ENCODE measurements around the gene SLC22A1. TPM values are rescaled to one million over a fixed set of nuclear protein-coding genes. Genes with fewer than 3 reads are reported as not detected.

Gene SLC22A1
- total and polyA plus RNA-seq, 2 of the 8 experiments (the other 6 are each of a cell fraction or from before 2014, with no cell fraction given): 0.12 to 0.45 TPM

DNA sequence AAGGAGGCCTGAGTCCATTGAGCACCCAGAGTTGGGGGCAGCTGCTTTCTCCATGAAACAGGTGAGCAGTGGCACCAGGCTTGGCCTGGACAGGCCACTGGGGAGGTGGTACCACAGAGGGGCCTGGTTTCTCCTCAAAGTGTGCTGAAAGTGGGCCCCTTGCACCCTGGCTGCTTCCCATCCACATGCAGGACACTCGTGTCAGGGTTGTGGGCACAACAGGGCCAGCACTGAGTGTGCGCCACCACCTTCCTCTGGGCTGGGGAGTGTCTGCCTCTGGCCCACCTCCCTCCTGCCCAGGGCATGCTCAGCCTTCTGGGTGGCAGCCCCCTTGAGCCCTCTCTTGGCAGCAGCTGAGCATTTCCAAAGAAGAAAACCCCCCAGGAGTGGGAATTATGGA is 5.2 kb upstream of the SLC22A1 start:
- FAIRE-seq (no peak), DNase-seq (ENCODE audit: low read depth in 1 of 2, low spot score in 2 of 2) (no peak)
- no peak overlapping the region for H2BK120ac ChIP-seq (replicated peaks; ENCODE audit: low read depth, low read length)
- no peak overlapping the region for H3K27ac ChIP-seq (ENCODE audit: low read depth, low read length)
- peaks cover 0 to 7% (median 1%) of the 10 kb centered on the region in 4 experiments; a peak in 1 of 7 replicates for H3K4me1 ChIP-seq (replicated peaks in 1 of 4; ENCODE audit: control insufficient read depth in 3 of 4, insufficient read depth in 4 of 4, low read length in 3 of 4)
- H3K4ac ChIP-seq (replicated peaks; ENCODE audit: insufficient read length, low read depth, low read length): no peak overlapping the region
- H3K9me3 ChIP-seq (ENCODE audit: insufficient read depth in 2 of 2, low read depth in 1 of 2, low read length in 1 of 2): peaks cover 0 to 13% of the 10 kb centered on the region in 2 experiments; a peak in 2 of 4 replicates
- no peak overlapping the region for H2BK12ac ChIP-seq (ENCODE audit: low read depth, low read length)
- H4K8ac ChIP-seq (ENCODE audit: extremely low read depth, insufficient read depth, low read length): no peak overlapping the region
- no peaks in the 10 kb centered on the region for H3K79me1 ChIP-seq (ENCODE audit: low read depth, low read length)
- no peak overlapping the region for H3K9ac ChIP-seq (replicated peaks in 1 of 4; ENCODE audit: extremely low read depth in 1 of 4, low read depth in 3 of 4, low read length in 3 of 4)
- no peak overlapping the region; the same call in 1 of the 2 replicates for H2BK5ac ChIP-seq (ENCODE audit: low read depth, low read length)
- H3K27me3 ChIP-seq (replicated peaks in 1 of 4; ENCODE audit: control insufficient read depth in 3 of 4, extremely low read depth in 1 of 4, insufficient read depth in 3 of 4, low read length in 3 of 4): no peaks in the 10 kb centered on the region
- 78% methylated on average over 2 of the region's 2 CpGs; no CpG with 5 or more reads in 1 of the 2 experiments for WGBS, 2 experiments (ENCODE audit: extremely low coverage in 1 of 2, insufficient coverage in 1 of 2, insufficient read length in 1 of 2, insufficient replicate concordance in 2 of 2, low coverage in 1 of 2, low lambda C conversion rate in 2 of 2, missing lambda C conversion rate in 1 of 2)
- no peak overlapping the region for H3K56ac ChIP-seq (replicated peaks; ENCODE audit: insufficient read length, low read depth, low read length)
- no peaks in the 10 kb centered on the region for H4K20me1 ChIP-seq (replicated peaks in 1 of 2; ENCODE audit: control insufficient read depth in 1 of 2, insufficient read depth in 2 of 2, low read length in 2 of 2)
- H3K4me2 ChIP-seq (ENCODE audit: insufficient read depth in 1 of 2, low read depth in 2 of 2, low read length in 2 of 2): no peak overlapping the region
- H2BK15ac ChIP-seq (ENCODE audit: low read length): no peak overlapping the region
- H4K5ac ChIP-seq (ENCODE audit: insufficient read length, low read depth, low read length): no peak overlapping the region
- POLR2A ChIA-PET (ENCODE audit: partially characterized antibody): no interaction called here
- H3K18ac ChIP-seq (ENCODE audit: extremely low read depth, low read length): no peak overlapping the region
- H3K36me3 ChIP-seq (ENCODE audit: control insufficient read depth in 2 of 4, insufficient read depth in 4 of 4, low read length in 3 of 4): no peaks in the 10 kb centered on the region
- no peak for TF ChIP-seq RXRA (IDR thresholded peaks at IDR 0.05; ENCODE audit: insufficient read depth, low read depth, low read length)
- no peak for TF ChIP-seq SIN3A (conservative IDR thresholded peaks at IDR 0.05 in 1 of 2, IDR thresholded peaks at IDR 0.05 in 1 of 2; ENCODE audit: low read depth in 1 of 2, low read length in 2 of 2)
- no peak for TF ChIP-seq POLR2A (IDR thresholded peaks at IDR 0.05; ENCODE audit: control extremely low read depth in 1 of 2, low read depth in 2 of 2, low read length in 2 of 2)
- no peak for TF ChIP-seq BRCA1 (IDR thresholded peaks at IDR 0.05; ENCODE audit: low read depth, low read length)
- TF ChIP-seq TEAD4 (IDR thresholded peaks at IDR 0.05; ENCODE audit: low read depth, low read length): no peak
- TF ChIP-seq ASH2L (IDR thresholded peaks at IDR 0.05; ENCODE audit: low read length): no peak
- no peak for TF ChIP-seq CHD2 (IDR thresholded peaks at IDR 0.05; ENCODE audit: low read length)
- no peak for TF ChIP-seq CBX8 (IDR thresholded peaks at IDR 0.05; ENCODE audit: borderline replicate concordance, low read depth, low read length)
- H2AK5ac ChIP-seq (ENCODE audit: low read depth, low read length): no peak overlapping the region
- no peaks in the 10 kb centered on the region for H3K79me2 ChIP-seq (ENCODE audit: control insufficient read depth in 1 of 2, insufficient read depth in 2 of 2, low read length in 2 of 2)
- no peaks in the 10 kb centered on the region for H3K23me2 ChIP-seq (ENCODE audit: low read depth, low read length)
- no peak overlapping the region for H2BK20ac ChIP-seq (ENCODE audit: low read length)
- no peak overlapping the region for H3K14ac ChIP-seq (ENCODE audit: insufficient read length)
- H4K91ac ChIP-seq (replicated peaks; ENCODE audit: insufficient read length, low read length): no peak overlapping the region
- no peak overlapping the region for H3K4me3 ChIP-seq (ENCODE audit: extremely low read depth in 1 of 4, insufficient read depth in 2 of 4, low read depth in 3 of 4, low read length in 4 of 4)
- H2AFZ ChIP-seq (ENCODE audit: low read length): no peak overlapping the region
- no peak overlapping the region for H3K23ac ChIP-seq (ENCODE audit: insufficient read length)
- CTCF ChIA-PET (ENCODE audit: partially characterized antibody): interaction anchor here (0.6 to 4.1 kb wide), 3 partner anchors 14 to 22 kb away, joined by 5 to 24 read pairs (median 7); no protein-coding TSS in a partner anchor
